HG03095 (cell line): ENCODE results near the gene SLC22A12.

Experiments
- ATAC-seq: cut with Tn5 transposase; IDR thresholded peaks from one replicate; pipeline ENCODE4 v1.9.1; 2021; ENCODE audit warnings: moderate library complexity; ENCODE audit not compliant: unreplicated experiment

Gene SLC22A12

GRCh38 chr11:64642871-64643255 lies 51.8 kb downstream of the SLC22A12 start:
- no peak for ATAC-seq

DNA sequence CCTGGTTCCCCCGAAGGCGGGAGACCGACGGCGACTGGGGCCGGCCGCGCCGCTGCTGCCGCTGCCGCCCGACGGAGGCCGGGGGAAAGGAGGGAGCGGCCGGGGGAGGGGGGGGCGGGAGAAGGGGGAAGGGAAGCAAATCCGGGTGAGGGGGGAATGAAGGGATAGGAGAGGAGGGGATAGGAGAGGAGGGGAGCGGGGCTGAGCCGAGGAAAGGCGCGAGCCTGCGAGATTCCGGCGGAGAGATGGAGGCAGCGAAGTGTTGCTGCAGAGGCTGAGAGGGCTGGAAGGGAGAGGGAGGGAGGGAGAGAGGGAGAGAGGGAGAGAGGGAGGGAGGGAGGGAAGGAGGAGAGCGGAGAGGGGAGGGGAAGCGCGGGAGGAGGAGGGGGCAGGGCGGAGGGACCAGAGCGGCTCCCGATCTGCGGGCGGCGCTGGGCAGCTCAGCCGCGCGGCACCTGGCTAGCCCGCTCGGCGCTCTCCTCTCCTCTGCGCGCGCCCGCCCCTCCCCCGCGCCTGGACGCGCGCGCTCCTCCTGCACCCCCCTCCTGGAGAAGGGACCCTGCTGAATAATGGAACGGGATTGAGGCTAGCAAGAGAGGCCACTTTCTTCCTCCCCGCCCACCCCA lies 52.3 kb downstream of the SLC22A12 start:
- no peak for ATAC-seq

DNA sequence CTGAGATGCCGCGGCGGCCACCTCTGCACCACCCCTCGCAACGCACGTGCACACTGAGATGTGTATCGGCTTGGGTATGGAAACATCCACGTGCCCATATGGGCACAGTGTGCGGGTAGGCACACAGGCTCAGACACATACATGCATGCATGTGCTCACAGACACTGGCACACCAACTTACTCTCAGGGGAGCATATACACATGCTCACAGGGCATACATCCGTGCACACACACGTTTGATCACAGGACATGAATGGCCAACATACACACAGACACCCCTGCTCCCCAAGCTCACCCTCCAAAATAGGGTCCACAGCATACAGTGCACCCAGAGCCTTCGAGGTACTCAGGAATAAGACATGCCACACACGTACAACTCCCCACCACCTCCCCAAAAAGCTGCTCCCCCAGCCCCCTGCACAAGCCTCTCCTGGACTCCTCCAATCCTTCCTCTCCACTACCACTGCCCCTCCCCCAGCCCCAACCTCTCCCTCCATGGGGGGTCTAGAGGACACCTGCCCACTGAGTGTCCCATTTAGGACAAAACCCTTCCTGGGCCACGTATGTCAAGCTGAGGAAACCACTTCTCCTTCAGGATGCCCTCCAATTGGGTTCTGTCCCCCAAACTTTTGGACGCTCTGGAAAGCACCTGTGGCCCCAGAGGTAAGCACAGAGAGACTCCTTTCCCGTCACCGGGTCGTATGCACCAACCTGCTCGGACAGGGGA lies 53.1 kb downstream of the SLC22A12 start:
- ATAC-seq: no peak

DNA sequence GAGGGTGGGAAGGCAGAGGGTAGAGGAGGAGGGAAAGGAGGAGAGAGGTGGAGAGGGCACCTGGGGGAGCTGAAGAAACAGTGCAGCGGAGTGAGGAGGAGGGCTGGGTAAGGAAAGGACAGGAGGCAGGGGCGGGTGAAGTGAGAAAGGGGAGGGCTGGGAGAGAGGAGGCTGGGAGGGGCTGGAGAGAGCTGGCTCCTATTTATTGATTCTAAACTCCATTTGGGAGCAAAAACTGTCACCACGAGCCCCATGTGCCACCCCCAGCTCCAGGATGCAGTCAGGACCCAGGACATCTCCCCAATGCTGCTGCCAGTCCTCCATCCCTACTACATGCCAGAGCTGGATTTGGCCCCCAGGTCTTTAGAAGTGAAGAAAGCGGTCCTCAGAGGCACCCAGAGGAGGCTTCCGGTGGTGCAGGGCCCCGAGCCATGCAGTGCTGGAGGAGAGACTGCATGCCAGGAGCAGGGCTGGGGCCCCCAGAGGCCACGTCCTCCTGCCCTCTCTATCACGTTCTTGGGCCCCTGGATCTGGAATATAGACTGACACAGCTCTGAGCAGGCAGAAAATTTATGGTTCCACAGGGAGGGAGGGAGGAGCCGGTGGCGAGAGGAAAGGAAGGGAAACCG lies 53.7 kb downstream of the SLC22A12 start:
- no peak for ATAC-seq

- ATAC-seq: no peak
Observed at GRCh38 chr11:64647019-64647779, 56.2 kb downstream of the SLC22A12 start.

GRCh38 chr11:64648551-64648950 lies 57.5 kb downstream of the SLC22A12 start:
- ATAC-seq: no peak

DNA sequence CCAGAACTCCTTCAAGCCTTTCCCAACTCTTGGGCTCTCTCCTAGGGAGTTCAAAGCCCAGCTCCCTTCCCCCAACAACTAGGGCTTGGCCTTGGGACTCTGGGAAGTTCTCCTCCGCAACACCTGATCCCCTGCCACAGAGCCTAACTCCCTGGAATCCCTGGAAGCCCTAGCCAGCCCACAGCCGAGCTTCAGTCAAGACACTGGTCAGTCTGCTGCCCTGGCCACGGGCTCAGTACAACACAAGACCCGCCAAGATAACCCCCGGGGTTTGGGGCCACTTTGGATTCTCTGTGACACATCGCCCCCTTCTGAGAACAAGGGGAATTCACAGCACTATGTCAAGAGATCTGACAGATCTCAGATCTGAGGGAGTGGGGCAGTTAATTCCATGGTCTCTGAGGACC lies 58.3 kb downstream of the SLC22A12 start:
- no peak for ATAC-seq

DNA sequence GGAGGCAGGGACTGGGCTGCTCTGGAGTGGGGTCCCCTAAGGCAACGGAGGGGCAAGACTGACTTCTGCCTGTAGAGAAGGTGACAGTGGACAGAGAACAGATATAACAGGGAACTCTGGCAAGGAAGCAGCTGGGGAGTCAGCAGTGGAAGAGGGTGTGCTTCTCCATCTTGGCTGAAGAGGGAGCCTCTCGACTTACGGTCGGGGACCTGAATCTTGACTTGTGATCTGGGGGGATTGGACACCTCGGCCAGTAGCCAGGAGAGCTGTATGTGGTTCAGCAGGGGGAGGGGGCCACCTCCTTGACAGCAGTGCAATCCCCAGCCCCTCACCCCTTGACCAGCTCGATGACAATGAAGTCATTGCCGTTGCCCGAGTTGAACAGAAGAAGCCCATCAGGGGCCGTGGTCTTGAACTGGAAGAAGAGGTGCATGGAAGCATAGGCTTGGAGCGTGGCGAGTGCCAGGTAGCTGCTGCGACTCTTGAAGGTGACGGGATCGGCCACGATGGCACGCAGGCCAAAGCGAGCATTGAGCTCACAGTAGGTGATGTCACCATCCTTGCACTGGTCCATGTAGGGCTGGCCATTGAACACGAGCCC lies 60.0 kb downstream of the SLC22A12 start:
- no peak for ATAC-seq
